Endothelial cell of umbilical vein (primary cell): Measurements from ENCODE around the gene SGF29. TPM values are rescaled to one million over a fixed set of nuclear protein-coding genes. Genes with fewer than 3 reads are reported as not detected.
"Not testable (repeated sequence)": the region's sequence is repeated elsewhere in the genome, so short reads cannot be mapped to it uniquely, and the experiment has no call there.

Experiments
- BruUV-seq: library from RNA; stranded (reverse); fragments of 400-500 nt; replicated peaks from 2 replicates; lab custom pipeline; 2021; lab: Mats Ljungman, UMichigan
- CTCF ChIA-PET: fragments of 300-600, 350-600 bp; sonication (Branson Sonifier 250); formaldehyde crosslinking; loops from one replicate; lab custom pipeline; 2021; ENCODE audit warnings: antibody characterized with exemption, inconsistent platforms; lab: Charles Lee
- POLR2A ChIA-PET: fragments of 300-600, 350-600 bp; sonication (Branson Sonifier 250); formaldehyde crosslinking; loops from one replicate; lab custom pipeline; 2021; ENCODE audit warnings: antibody characterized with exemption, inconsistent platforms; lab: Charles Lee
- DNase-seq: peaks from one replicate; pipeline ENCODE4 v3.0.0-alpha.2; 2011; ENCODE audit warnings: low read depth, low spot score
- FAIRE-seq: peaks from 2 replicates; lab custom pipeline; 2011; peaks lifted over from hg19 to GRCh38; lab: Jason Lieb, UNC
- H2AFZ ChIP-seq: 2 replicates; pipeline ENCODE4 v1.6.0; 2012; ENCODE audit warnings: low read depth, low read length, control low read depth, inconsistent platforms
- H3K27ac ChIP-seq: 2 replicates; pipeline ENCODE4 v1.5.1; 2011; ENCODE audit warnings: low read depth, mild to moderate bottlenecking, control low read depth, low read length, moderate library complexity; ENCODE audit not compliant: insufficient read depth
- H3K27me3 ChIP-seq, 2 experiments: 2 replicates each; pipeline versions ENCODE4 v1.6.0 to v1.6.1; 2011; ENCODE audit warnings: low read length in 2 of 2, mixed read lengths in 1 of 2; ENCODE audit not compliant: control insufficient read depth in 2 of 2, insufficient read depth in 2 of 2
- H3K36me3 ChIP-seq, 2 experiments: 2 replicates in 1 of 2; 3 replicates in 1 of 2; pipeline ENCODE4 v1.5.1; 2011; ENCODE audit warnings: low read length in 2 of 2, mild to moderate bottlenecking in 1 of 2, moderate library complexity in 1 of 2; ENCODE audit not compliant: control insufficient read depth in 2 of 2, insufficient read depth in 2 of 2; ENCODE audit errors: extremely low read depth in 1 of 2
- H3K4me1 ChIP-seq: 3 replicates; pipeline ENCODE4 v1.5.1; 2011; ENCODE audit warnings: mild to moderate bottlenecking, low read length; ENCODE audit not compliant: control insufficient read depth, insufficient read depth; ENCODE audit errors: extremely low read depth
- H3K4me2 ChIP-seq: 2 replicates; pipeline ENCODE4 v1.6.1; 2011; ENCODE audit warnings: low read length, control low read depth, mixed read lengths; ENCODE audit not compliant: insufficient read depth
- H3K4me3 ChIP-seq, 3 experiments: fragments of 200-600 bp in 1 of 3; sonication (generic), shearing (Covaris generic) in 1 of 3; replicated peaks in 1 of 3; 2 replicates each; pipeline ENCODE4 v1.5.1; 2011 to 2016; ENCODE audit warnings: control low read depth in 3 of 3, low read length in 3 of 3, mild to moderate bottlenecking in 2 of 3, inconsistent platforms in 1 of 3, low read depth in 1 of 3, moderate library complexity in 1 of 3; ENCODE audit not compliant: insufficient read depth in 1 of 3
- H3K79me2 ChIP-seq: 2 replicates; pipeline ENCODE4 v1.6.0; 2012; ENCODE audit warnings: low read length, inconsistent platforms; ENCODE audit not compliant: control insufficient read depth, insufficient read depth
- H3K9ac ChIP-seq: replicated peaks from 2 replicates; pipeline ENCODE3; 2011; ENCODE audit warnings: low read length, control low read depth; ENCODE audit not compliant: insufficient read depth; ENCODE audit errors: extremely low read depth
- H3K9me1 ChIP-seq: replicated peaks from 3 replicates; pipeline ENCODE4 v1.6.0; 2011; ENCODE audit warnings: mild to moderate bottlenecking, low read length; ENCODE audit not compliant: control insufficient read depth, insufficient read depth; ENCODE audit errors: extremely low read depth
- H3K9me3 ChIP-seq: replicated peaks from 2 replicates; pipeline ENCODE4 v1.5.1; 2012; ENCODE audit warnings: low read length, inconsistent platforms; ENCODE audit not compliant: control insufficient read depth, insufficient read depth
- H4K20me1 ChIP-seq: replicated peaks from 2 replicates; pipeline ENCODE3; 2011; ENCODE audit warnings: mild to moderate bottlenecking, low read length; ENCODE audit not compliant: control insufficient read depth, insufficient read depth; ENCODE audit errors: extremely low read depth
- dilution Hi-C: fragments of 300-500 bp; cut with MboI; formaldehyde crosslinking; loops from one replicate; pipeline ENCODE4 v1.15.0; 2019; ENCODE audit warnings: low sequenced_read_pairs; ENCODE audit not compliant: extremely low pct_ligation_motif_present
- intact Hi-C: fragments of 100-400 bp; cut with micrococcal nuclease; formaldehyde crosslinking; loops from one replicate; pipeline ENCODE4 v1.10.0; 2022
- polyA plus RNA-seq, 4 experiments: library from polyadenylated mRNA; depleted of rRNA in 3 of 4; stranded (reverse) in 3 of 4; unstranded in 1 of 4; fragments of >200 nt; gene quantifications; 2 replicates each; pipeline versions ENCODE4 v1.2.1 to v1.2.3, GENCODE V29; 2011 to 2012; ENCODE audit warnings: missing spikeins in 1 of 4
- total RNA-seq: library from RNA; stranded (reverse); gene quantifications from 2 replicates; pipeline ENCODE4 v1.2.3, GENCODE V29; 2021

SGF29 gene
- total and polyA plus RNA-seq, 2 donors (not counting 3 experiments of a cell fraction or from before 2014, with no cell fraction given), result 3.4 to 12.0 TPM

GRCh38 chr16:28608496-28608808, 54.7 kb downstream of the SGF29 start:
- dilution Hi-C loops, CTCF ChIA-PET: not testable (repeated sequence)

GRCh38 chr16:28608867-28609596, 55.3 kb downstream of the SGF29 start:
- H3K4me3 ChIP-seq, H3K4me1 ChIP-seq, POLR2A ChIA-PET, H4K20me1 ChIP-seq, H3K9me3 ChIP-seq, H3K79me2 ChIP-seq, intact Hi-C loops, H3K36me3 ChIP-seq, H3K9me1 ChIP-seq, H3K27me3 ChIP-seq, H2AFZ ChIP-seq, H3K4me2 ChIP-seq, H3K9ac ChIP-seq, BruUV-seq, dilution Hi-C loops, DNase-seq, FAIRE-seq, CTCF ChIA-PET, H3K27ac ChIP-seq: not testable (repeated sequence)

More at GRCh38 chr16:28608496-28608808, 54.7 kb downstream of the SGF29 start:
- H3K4me2 ChIP-seq, H3K9me3 ChIP-seq, DNase-seq, BruUV-seq, H3K4me1 ChIP-seq, H3K27ac ChIP-seq, H3K36me3 ChIP-seq, H3K9me1 ChIP-seq, H3K4me3 ChIP-seq, H4K20me1 ChIP-seq, H3K79me2 ChIP-seq, POLR2A ChIA-PET, H3K27me3 ChIP-seq, intact Hi-C loops, H3K9ac ChIP-seq, H2AFZ ChIP-seq, FAIRE-seq: not testable (repeated sequence)
